Ovary (tissue), 3 donors: ENCODE data around the gene YBX1.

Experiments
- POLR2A ChIP-seq: fragments of 450-650 bp; IDR thresholded peaks from one replicate; pipeline ENCODE4 v1.6.1; 2017; ENCODE audit warnings: antibody characterized with exemption, mild to moderate bottlenecking, moderate library complexity
- TF ChIP-seq, protein P1 (sequence below), 3 donors: fragments of 450-650 bp in 2 of 3; fragments of 200-600 bp in 1 of 3; IDR thresholded peaks; one replicate each; pipeline versions ENCODE4 v1.5.1 to v1.8.0; 2016 to 2022; ENCODE audit warnings: antibody characterized with exemption in 3 of 3, mild to moderate bottlenecking in 1 of 3
- donor health status: DM: no; HTN: no; CAD: no.

DNA sequence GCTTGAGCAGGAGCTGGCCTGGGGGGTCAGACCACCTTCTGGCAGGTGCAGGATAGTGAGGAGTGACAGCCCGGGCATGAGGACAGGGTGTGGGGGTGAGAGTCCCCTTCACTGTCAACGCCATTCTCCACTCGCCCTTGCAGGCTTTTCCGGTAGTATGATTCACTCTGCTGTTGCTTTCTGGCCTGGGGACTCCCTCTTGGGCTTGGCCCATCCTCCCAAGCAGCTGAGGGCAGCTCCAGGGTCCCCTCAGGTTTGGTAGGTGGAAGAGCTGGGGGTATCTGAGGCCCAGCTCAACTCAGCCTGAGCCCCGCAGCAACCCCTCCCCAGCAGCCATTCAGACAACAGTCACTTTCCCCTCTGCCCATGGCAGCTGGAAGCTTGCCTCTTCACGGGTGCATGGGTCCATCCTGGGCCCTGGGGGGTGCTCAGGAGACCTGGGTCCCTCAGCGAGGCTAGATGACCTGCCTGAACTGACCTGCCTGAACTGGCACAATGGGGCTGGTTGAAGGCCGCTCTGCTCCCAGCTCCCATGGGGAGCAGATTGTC, 56.5 kb downstream of the YBX1 start:
- TF ChIP-seq, protein P1, sequence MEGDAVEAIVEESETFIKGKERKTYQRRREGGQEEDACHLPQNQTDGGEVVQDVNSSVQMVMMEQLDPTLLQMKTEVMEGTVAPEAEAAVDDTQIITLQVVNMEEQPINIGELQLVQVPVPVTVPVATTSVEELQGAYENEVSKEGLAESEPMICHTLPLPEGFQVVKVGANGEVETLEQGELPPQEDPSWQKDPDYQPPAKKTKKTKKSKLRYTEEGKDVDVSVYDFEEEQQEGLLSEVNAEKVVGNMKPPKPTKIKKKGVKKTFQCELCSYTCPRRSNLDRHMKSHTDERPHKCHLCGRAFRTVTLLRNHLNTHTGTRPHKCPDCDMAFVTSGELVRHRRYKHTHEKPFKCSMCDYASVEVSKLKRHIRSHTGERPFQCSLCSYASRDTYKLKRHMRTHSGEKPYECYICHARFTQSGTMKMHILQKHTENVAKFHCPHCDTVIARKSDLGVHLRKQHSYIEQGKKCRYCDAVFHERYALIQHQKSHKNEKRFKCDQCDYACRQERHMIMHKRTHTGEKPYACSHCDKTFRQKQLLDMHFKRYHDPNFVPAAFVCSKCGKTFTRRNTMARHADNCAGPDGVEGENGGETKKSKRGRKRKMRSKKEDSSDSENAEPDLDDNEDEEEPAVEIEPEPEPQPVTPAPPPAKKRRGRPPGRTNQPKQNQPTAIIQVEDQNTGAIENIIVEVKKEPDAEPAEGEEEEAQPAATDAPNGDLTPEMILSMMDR (IDR thresholded peaks at IDR 0.05): no peak
- no peak for TF ChIP-seq POLR2A
